ENCODE results near the gene SNX22. TPM values are rescaled to one million over a fixed set of nuclear protein-coding genes. Genes with fewer than 3 reads are reported as not detected.

Gene SNX22
- total RNA-seq, 2 experiments from 2014 or later = 0.19 to 0.47 TPM

- Mint-ChIP-seq H3K4me3 (peak within 1 kb of the TSS; percentile 80), H3K27me3 (ENCODE audit: low read depth) (no peaks in the 10 kb centered on the region), H3K4me1 (ENCODE audit: low read depth) (peaks cover 42% of the 10 kb centered on the region), H3K27ac (peak within 1 kb of the TSS; percentile 86), H3K36me3 (ENCODE audit: low read depth) (peaks cover 24% of the 10 kb centered on the region), H3K9me3 (no peaks in the 10 kb centered on the region)
- intact Hi-C loops (cut with micrococcal nuclease) = loop anchor here (1.0 to 5.0 kb wide), 10 partner anchors 69 to 730 kb away; partner anchors contain the start of genes CSNK1G1, TRIP4 and ZNF609
- CTCF ChIA-PET = interaction anchor here (0.6 to 1.5 kb wide), 6 partner anchors 10 to 111 kb away, joined by 3 to 11 read pairs (median 3); no protein-coding TSS in a partner anchor
- DNase-seq = peak; percentile 98
Measured at GRCh38 chr15:64162869-64163658, 11.5 kb downstream of the SNX22 start, which contains the start of gene PPIB. Gene PPIB (minus strand): TSS chr15:64163022. CDS start chr15:64162986, 36 bp downstream.

- peak; percentile 39 for DNase-seq
- peaks cover 18% of the 10 kb centered on the region for H3K36me3 Mint-ChIP-seq (ENCODE audit: low read depth)
- H3K27me3 Mint-ChIP-seq (ENCODE audit: low read depth) = no peaks in the 10 kb centered on the region
- peak overlapping the region; percentile 80 for H3K4me3 Mint-ChIP-seq
- CTCF ChIA-PET = interaction anchor here (0.7 to 1.5 kb wide), 4 partner anchors 11 to 110 kb away, joined by 3 to 5 read pairs (median 3); no protein-coding TSS in a partner anchor
- intact Hi-C loops (cut with micrococcal nuclease) = loop anchor here (1.0 to 5.0 kb wide), 10 partner anchors 70 to 729 kb away; partner anchors contain the start of genes CSNK1G1, TRIP4 and ZNF609
- H3K4me1 Mint-ChIP-seq (ENCODE audit: low read depth) = peaks cover 36% of the 10 kb centered on the region
- H3K9me3 Mint-ChIP-seq = no peaks in the 10 kb centered on the region
- H3K27ac Mint-ChIP-seq = peak overlapping the region; percentile 86
Measured at GRCh38 chr15:64163659-64164362, 12.3 kb downstream of the SNX22 start.

GRCh38 chr15:64164436-64164835, 12.9 kb downstream of the SNX22 start:
- Mint-ChIP-seq H3K9me3 (no peaks in the 10 kb centered on the region), H3K4me1 (ENCODE audit: low read depth) (peaks cover 35% of the 10 kb centered on the region), H3K27ac (peak overlapping the region; percentile 26), H3K27me3 (ENCODE audit: low read depth) (no peaks in the 10 kb centered on the region), H3K4me3 (peak overlapping the region; percentile 27), H3K36me3 (ENCODE audit: low read depth) (peaks cover 15% of the 10 kb centered on the region)
- CTCF ChIA-PET = no interaction called here
- no peak for DNase-seq
- intact Hi-C loops (cut with micrococcal nuclease) = loop anchor here (5.0 kb wide), 2 partner anchors 523 to 673 kb away; no protein-coding TSS in a partner anchor

DNA sequence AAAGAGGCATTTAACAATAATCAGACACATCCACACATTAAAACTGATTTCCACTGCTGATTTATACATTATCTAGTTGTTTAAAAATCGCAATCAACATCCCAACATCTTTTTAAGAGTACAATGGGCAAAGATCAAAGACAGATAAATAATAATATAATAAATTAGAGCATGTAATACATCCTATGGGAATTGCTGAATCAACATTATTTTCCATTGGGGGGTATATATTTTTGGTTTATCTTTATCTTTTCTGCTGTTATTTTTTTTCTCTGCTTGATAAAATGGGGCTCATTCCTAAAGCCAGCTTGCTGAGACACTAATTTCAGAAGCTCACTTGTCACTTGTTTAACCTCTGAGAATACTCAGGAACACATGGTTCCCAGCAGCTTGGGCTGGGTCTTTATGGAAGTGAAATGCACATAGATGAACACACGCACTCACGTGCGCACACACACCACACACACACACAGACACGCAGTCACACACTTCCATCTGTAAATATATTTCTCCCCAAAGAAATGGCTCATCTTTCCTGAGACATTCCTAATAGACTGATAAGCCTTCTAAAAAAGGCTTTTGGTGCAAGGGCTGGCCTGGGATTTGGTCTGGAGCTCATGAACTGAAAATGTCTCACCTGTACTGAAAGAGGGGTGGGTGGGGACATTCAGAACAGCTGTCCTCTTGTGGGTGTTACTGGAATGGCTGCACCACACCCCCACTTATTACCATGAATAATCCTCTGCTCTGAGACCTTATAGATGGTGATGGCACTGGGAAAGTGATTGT, 14.8 kb downstream of the SNX22 start:
- intact Hi-C loops (cut with micrococcal nuclease) = no loop called here
- no peak for DNase-seq
- no peaks in the 10 kb centered on the region for H3K9me3 Mint-ChIP-seq
- no peak overlapping the region for H3K4me3 Mint-ChIP-seq
- H3K27me3 Mint-ChIP-seq (ENCODE audit: low read depth) = no peaks in the 10 kb centered on the region
- CTCF ChIA-PET = no interaction called here
- H3K4me1 Mint-ChIP-seq (ENCODE audit: low read depth) = peaks cover 26% of the 10 kb centered on the region
- H3K36me3 Mint-ChIP-seq (ENCODE audit: low read depth) = peaks cover 9% of the 10 kb centered on the region
- H3K27ac Mint-ChIP-seq = no peak overlapping the region

DNA sequence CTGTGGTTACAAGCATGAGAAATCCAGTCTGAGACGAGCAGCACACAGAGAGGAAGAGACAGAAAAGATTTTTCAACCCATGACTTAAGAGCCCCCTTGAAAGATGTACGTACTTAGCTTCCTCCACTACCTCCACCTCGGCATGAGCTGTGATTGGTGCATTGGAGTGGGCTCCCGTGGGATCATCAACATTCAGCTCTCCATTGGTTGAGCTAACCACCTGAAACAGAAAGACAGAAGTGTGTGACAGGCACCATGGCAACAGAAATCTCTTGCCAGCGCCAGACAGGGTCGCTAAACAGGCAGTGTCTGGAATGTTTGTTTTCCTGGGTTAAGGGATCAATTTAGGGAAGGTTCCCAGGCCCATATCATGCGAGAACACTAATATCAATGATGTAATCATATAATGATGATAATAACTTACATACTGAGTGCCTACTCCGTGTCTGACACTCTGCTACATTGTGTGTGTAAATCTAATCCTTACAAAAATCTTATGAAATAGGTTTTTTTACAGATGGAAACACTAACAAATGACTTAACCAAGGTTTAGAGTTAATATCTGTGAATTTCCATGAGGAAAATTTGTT, 28.8 kb downstream of the SNX22 start:
- no peak for DNase-seq
- no peaks in the 10 kb centered on the region for H3K4me1 Mint-ChIP-seq (ENCODE audit: low read depth)

DNA sequence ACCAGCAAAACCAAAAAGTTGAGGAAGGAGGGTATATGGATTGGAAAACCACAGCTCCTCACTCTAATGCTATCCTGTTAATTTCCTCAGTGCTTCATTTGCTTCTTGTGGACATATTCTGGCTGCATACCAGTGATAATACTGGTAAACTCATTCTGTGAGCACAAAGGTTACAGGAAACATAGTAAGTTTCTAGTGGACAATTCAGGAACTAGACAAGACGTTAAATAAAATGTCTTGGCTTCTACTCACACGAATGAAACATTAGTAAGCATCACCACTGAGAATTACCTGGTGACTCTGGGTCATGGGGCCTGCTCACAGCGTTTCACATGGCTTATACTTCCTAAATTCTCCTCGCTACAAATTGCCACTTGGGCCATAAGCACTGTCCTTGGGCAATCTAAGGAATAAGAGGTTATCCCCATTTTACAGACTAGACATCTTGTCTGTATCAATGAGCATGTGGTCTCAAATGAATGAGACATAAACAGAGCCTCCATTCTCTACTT, 31.4 kb downstream of the SNX22 start:
- CTCF ChIA-PET = no interaction called here
- H3K36me3 Mint-ChIP-seq (ENCODE audit: low read depth) = peaks cover 7% of the 10 kb centered on the region
- H3K4me3 Mint-ChIP-seq = no peak overlapping the region
- no peak overlapping the region for H3K27ac Mint-ChIP-seq
- intact Hi-C loops (cut with micrococcal nuclease) = no loop called here
- no peaks in the 10 kb centered on the region for H3K27me3 Mint-ChIP-seq (ENCODE audit: low read depth)
- DNase-seq = no peak
- no peaks in the 10 kb centered on the region for H3K4me1 Mint-ChIP-seq (ENCODE audit: low read depth)
- no peaks in the 10 kb centered on the region for H3K9me3 Mint-ChIP-seq

More for the DNA sequence above, 28.8 kb downstream of the SNX22 start:
- Mint-ChIP-seq H3K27ac (no peak overlapping the region), H3K36me3 (ENCODE audit: low read depth) (peaks cover 8% of the 10 kb centered on the region), H3K4me3 (no peak overlapping the region), H3K9me3 (no peaks in the 10 kb centered on the region), H3K27me3 (ENCODE audit: low read depth) (no peaks in the 10 kb centered on the region)
- intact Hi-C loops (cut with micrococcal nuclease) = no loop called here
- CTCF ChIA-PET = no interaction called here

DNA sequence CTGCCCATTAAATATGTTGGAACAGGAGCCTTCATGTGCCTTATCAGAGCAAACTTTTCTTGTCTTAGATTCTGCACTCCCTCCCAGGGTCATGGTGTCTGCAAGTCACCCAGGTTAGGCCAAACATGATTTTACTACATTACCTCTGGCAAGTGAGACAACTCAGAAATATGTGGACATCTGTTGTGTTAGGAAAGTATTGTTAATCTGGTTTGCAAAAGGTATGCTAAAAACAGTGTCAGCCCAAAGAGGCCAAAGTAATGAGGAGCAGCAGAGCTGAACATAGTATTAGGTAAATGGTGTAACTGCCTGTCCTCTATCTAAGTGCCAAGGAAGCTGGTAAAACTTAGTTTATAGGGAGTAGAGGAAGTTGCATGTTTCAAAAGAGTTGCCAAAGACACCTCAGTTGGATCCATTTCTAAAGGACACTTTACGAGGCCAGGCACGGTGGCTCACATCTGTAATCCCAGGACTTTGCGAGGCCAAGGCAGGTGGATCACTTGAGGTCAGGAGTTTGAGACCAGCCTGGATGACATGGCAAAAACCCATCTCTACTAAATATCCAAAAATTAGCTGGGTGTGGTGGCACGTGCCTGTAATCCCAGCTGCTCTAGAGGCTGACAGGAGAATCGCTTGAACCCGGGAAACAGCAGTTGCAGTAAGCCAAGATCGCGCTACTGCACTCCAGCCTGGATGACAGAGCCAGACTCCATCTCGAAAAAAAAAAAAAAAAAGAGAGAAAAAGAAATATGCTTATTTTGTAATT, 33.8 kb downstream of the SNX22 start:
- no peak for DNase-seq
- peaks cover 12% of the 10 kb centered on the region for H3K36me3 Mint-ChIP-seq (ENCODE audit: low read depth)
- H3K4me1 Mint-ChIP-seq (ENCODE audit: low read depth) = peaks cover 5% of the 10 kb centered on the region
- CTCF ChIA-PET = no interaction called here
- H3K4me3 Mint-ChIP-seq = no peak overlapping the region
- no peaks in the 10 kb centered on the region for H3K27me3 Mint-ChIP-seq (ENCODE audit: low read depth)
- H3K27ac Mint-ChIP-seq = no peak overlapping the region
- no peaks in the 10 kb centered on the region for H3K9me3 Mint-ChIP-seq
- intact Hi-C loops (cut with micrococcal nuclease) = no loop called here

GRCh38 chr15:64187396-64188191, 36.1 kb downstream of the SNX22 start:
- H3K4me3 Mint-ChIP-seq = no peak overlapping the region
- no peak for DNase-seq
- intact Hi-C loops (cut with micrococcal nuclease) = no loop called here
- peaks cover 12% of the 10 kb centered on the region for H3K36me3 Mint-ChIP-seq (ENCODE audit: low read depth)
- H3K27ac Mint-ChIP-seq = peak overlapping the region; percentile 9
- CTCF ChIA-PET = interaction anchor here (0.5 to 1.1 kb wide), 4 partner anchors 11 to 1084 kb away, joined by 4 to 8 read pairs (median 6); no protein-coding TSS in a partner anchor
- peaks cover 5% of the 10 kb centered on the region for H3K4me1 Mint-ChIP-seq (ENCODE audit: low read depth)
- no peaks in the 10 kb centered on the region for H3K9me3 Mint-ChIP-seq
- H3K27me3 Mint-ChIP-seq (ENCODE audit: low read depth) = no peaks in the 10 kb centered on the region

- peaks cover 11% of the 10 kb centered on the region for H3K36me3 Mint-ChIP-seq (ENCODE audit: low read depth)
- H3K27me3 Mint-ChIP-seq (ENCODE audit: low read depth) = no peaks in the 10 kb centered on the region
- H3K4me1 Mint-ChIP-seq (ENCODE audit: low read depth) = peaks cover 5% of the 10 kb centered on the region
- no peak overlapping the region for H3K4me3 Mint-ChIP-seq
- CTCF ChIA-PET = no interaction called here
- no peak for DNase-seq
- H3K9me3 Mint-ChIP-seq = no peaks in the 10 kb centered on the region
- H3K27ac Mint-ChIP-seq = no peak overlapping the region
- intact Hi-C loops (cut with micrococcal nuclease) = no loop called here
Measured at GRCh38 chr15:64191971-64192830, 40.7 kb downstream of the SNX22 start.

GRCh38 chr15:64193971-64194370, 42.4 kb downstream of the SNX22 start:
- Mint-ChIP-seq H3K9me3 (no peaks in the 10 kb centered on the region), H3K27me3 (ENCODE audit: low read depth) (no peaks in the 10 kb centered on the region), H3K4me3 (no peak overlapping the region), H3K36me3 (ENCODE audit: low read depth) (peaks cover 3% of the 10 kb centered on the region), H3K4me1 (ENCODE audit: low read depth) (no peaks in the 10 kb centered on the region), H3K27ac (no peak overlapping the region)
- no peak for DNase-seq
- intact Hi-C loops (cut with micrococcal nuclease) = no loop called here
- CTCF ChIA-PET = interaction anchor here (0.6 kb wide), 2 partner anchors 140 to 401 kb away, joined by 3 to 5 read pairs; no protein-coding TSS in a partner anchor
